HCT116 (cell line): ENCODE data around the gene POLRMT. TPM values are rescaled to one million over a fixed set of nuclear protein-coding genes. Genes with fewer than 3 reads are reported as not detected.

Experiments used
- ATAC-seq: fragments of 200-7000 bp; cut with Tn5 transposase; 2 replicates; pipeline ENCODE4 v1.9.1; 2020; ENCODE audit warnings: mild to moderate bottlenecking, moderate library complexity
- BruUV-seq: library from RNA; stranded (reverse); fragments of 400-500 nt; replicated peaks from 2 replicates; lab custom pipeline; 2021; lab: Mats Ljungman, UMichigan
- CTCF ChIA-PET: fragments of 300-600 bp; sonication (Branson Sonifier 250); formaldehyde crosslinking; loops from one replicate; lab custom pipeline; 2021; ENCODE audit warnings: antibody characterized with exemption; lab: Charles Lee
- POLR2A ChIA-PET: fragments of 300-600, 350-600 bp; sonication (Branson Sonifier 250); formaldehyde crosslinking; loops from one replicate; lab custom pipeline; 2021; ENCODE audit warnings: antibody characterized with exemption; lab: Charles Lee
- RAD21 ChIA-PET, 2 experiments: fragments of 300-600 bp; sonication (Branson Sonifier 250); formaldehyde crosslinking; loops; one replicate each; lab custom pipeline; 2023; ENCODE audit warnings: low total read pairs in 2 of 2; ENCODE audit not compliant: uncharacterized antibody in 2 of 2, unreplicated experiment in 2 of 2, low non-redundant PET in 1 of 2; lab: Charles Lee
- DNase-seq: peaks from one replicate; pipeline ENCODE4 v3.0.0-alpha.2; 2010; ENCODE audit warnings: low read depth, low spot score
- H2AFZ ChIP-seq: fragments of 200-600 bp; shearing (Covaris generic), sonication (generic); 2 replicates; pipeline ENCODE4 v1.6.1; 2017; ENCODE audit warnings: low read depth, mixed run types, mixed read lengths, antibody characterized with exemption, low read length; ENCODE audit not compliant: poor library complexity, severe bottlenecking
- H3K27ac ChIP-seq: 2 replicates; pipeline ENCODE4 v1.5.1; 2012; ENCODE audit warnings: low read depth, low read length
- H3K27me3 ChIP-seq: fragments of 200-600 bp; sonication (generic); 2 replicates; pipeline ENCODE4 v1.6.1; 2016; ENCODE audit warnings: mixed run types, low read length, mixed read lengths; ENCODE audit not compliant: insufficient read depth
- H3K36me3 ChIP-seq, 2 experiments: fragments of 200-500 bp in 1 of 2; fragments of 200-600 bp in 1 of 2; sonication (Bioruptor generic) in 1 of 2; sonication (generic) in 1 of 2; 2 replicates each; pipeline versions ENCODE4 v1.5.1 to v1.6.1; 2014 to 2016; ENCODE audit warnings: low read length in 2 of 2, inconsistent platforms in 1 of 2, mixed read lengths in 1 of 2, mixed run types in 1 of 2; ENCODE audit not compliant: insufficient read depth in 2 of 2, control insufficient read depth in 1 of 2
- H3K4me1 ChIP-seq, 2 experiments: fragments of 200-600 bp in 1 of 2; sonication (generic) in 1 of 2; 2 replicates each; pipeline versions ENCODE4 v1.5.1 to v1.6.1; 2012 to 2017; ENCODE audit warnings: low read length in 2 of 2, inconsistent platforms in 1 of 2, mild to moderate bottlenecking in 1 of 2, mixed read lengths in 1 of 2, mixed run types in 1 of 2, moderate library complexity in 1 of 2; ENCODE audit not compliant: insufficient read depth in 2 of 2, control insufficient read depth in 1 of 2
- H3K4me2 ChIP-seq: fragments of 200-600 bp; sonication (generic); 2 replicates; pipeline ENCODE4 v1.6.1; 2017; ENCODE audit warnings: mixed run types, low read length, mixed read lengths
- H3K4me3 ChIP-seq, 2 experiments: fragments of 200-600 bp in 1 of 2; sonication (generic) in 1 of 2; replicated peaks in 1 of 2; 2 replicates each; pipeline ENCODE4 v1.5.1; 2011 to 2016; ENCODE audit warnings: low read length in 2 of 2, control low read depth in 1 of 2, low read depth in 1 of 2, mild to moderate bottlenecking in 1 of 2, mixed read lengths in 1 of 2, mixed run types in 1 of 2
- H3K79me2 ChIP-seq: fragments of 200-600 bp; sonication (generic); 2 replicates; pipeline ENCODE4 v1.6.1; 2017; ENCODE audit warnings: mild to moderate bottlenecking, mixed run types, low read length, moderate library complexity, mixed read lengths; ENCODE audit not compliant: insufficient read depth
- H3K9ac ChIP-seq: fragments of 200-600 bp; sonication (generic); 2 replicates; pipeline ENCODE4 v1.6.1; 2016; ENCODE audit warnings: low read length, mixed read lengths
- H3K9me2 ChIP-seq: fragments of 200-600 bp; sonication (generic), shearing (Covaris generic); 2 replicates; pipeline ENCODE4 v1.6.1; 2017; ENCODE audit warnings: mixed run types, mild to moderate bottlenecking, moderate library complexity; ENCODE audit not compliant: insufficient read depth
- H3K9me3 ChIP-seq, 2 experiments: fragments of 200-500 bp in 1 of 2; fragments of 200-600 bp in 1 of 2; sonication (Bioruptor generic) in 1 of 2; sonication (generic) in 1 of 2; 2 replicates each; pipeline ENCODE4 v1.6.1; 2014 to 2017; ENCODE audit warnings: low read length in 2 of 2, mixed read lengths in 2 of 2, inconsistent platforms in 1 of 2, low read depth in 1 of 2, mild to moderate bottlenecking in 1 of 2, mixed run types in 1 of 2, moderate library complexity in 1 of 2; ENCODE audit not compliant: control insufficient read depth in 1 of 2, insufficient read depth in 1 of 2
- H4K20me1 ChIP-seq: fragments of 200-600 bp; sonication (generic), shearing (Covaris generic); 2 replicates; pipeline ENCODE4 v1.6.1; 2017; ENCODE audit warnings: mixed run types, mild to moderate bottlenecking, moderate library complexity; ENCODE audit not compliant: insufficient read depth
- CBX3 ChIP-seq: IDR thresholded peaks from 2 replicates; pipeline ENCODE4 v1.6.1; 2012; ENCODE audit warnings: low read depth
- CEBPB ChIP-seq: IDR thresholded peaks from 2 replicates; pipeline ENCODE4 v1.6.1; 2012; ENCODE audit warnings: low read depth
- CTCF ChIP-seq, 3 experiments: fragments of 200-600 bp in 1 of 3; sonication (generic) in 1 of 3; IDR thresholded peaks in 2 of 3; conservative IDR thresholded peaks in 1 of 3; 2 replicates each; pipeline ENCODE4 v1.5.1; 2012 to 2017; ENCODE audit warnings: low read depth in 2 of 3, low read length in 2 of 3, antibody characterized with exemption in 1 of 3, borderline replicate concordance in 1 of 3, control low read depth in 1 of 3, mild to moderate bottlenecking in 1 of 3, mixed read lengths in 1 of 3, mixed run types in 1 of 3, moderate library complexity in 1 of 3; ENCODE audit not compliant: insufficient read depth in 1 of 3
- ELF1 ChIP-seq: IDR thresholded peaks from 2 replicates; pipeline ENCODE4 v1.6.1; 2012; ENCODE audit warnings: low read depth, borderline replicate concordance
- FOSL1 ChIP-seq: IDR thresholded peaks from 2 replicates; pipeline ENCODE4 v1.6.1; 2012; ENCODE audit warnings: low read depth
- POLR2A ChIP-seq: IDR thresholded peaks from 2 replicates; pipeline ENCODE4 v1.7.0; 2011; ENCODE audit warnings: borderline replicate concordance; ENCODE audit not compliant: insufficient read depth, insufficient read length; ENCODE audit errors: extremely low read depth
- RAD21 ChIP-seq: IDR thresholded peaks from 2 replicates; pipeline ENCODE4 v1.6.1; 2012; ENCODE audit warnings: low read depth, mild to moderate bottlenecking
- REST ChIP-seq: IDR thresholded peaks from 2 replicates; pipeline ENCODE4 v1.6.1; 2012; ENCODE audit warnings: low read depth
- SP1 ChIP-seq: IDR thresholded peaks from 2 replicates; pipeline ENCODE4 v1.6.1; 2012; ENCODE audit warnings: low read depth
- ZBTB33 ChIP-seq: IDR thresholded peaks from 2 replicates; pipeline ENCODE4 v1.6.1; 2011; ENCODE audit warnings: mild to moderate bottlenecking, low read length, moderate library complexity; ENCODE audit not compliant: insufficient replicate concordance; ENCODE audit errors: extremely low read depth
- ZFX ChIP-seq: fragments of 450-650 bp; IDR thresholded peaks from 2 replicates; pipeline ENCODE4 v1.6.1; 2017
- intact Hi-C: fragments of 100-400 bp; cut with micrococcal nuclease; formaldehyde crosslinking; loops from 2 replicates; pipeline ENCODE4 v1.10.0; 2022
- total RNA-seq: library from RNA; stranded (reverse); gene quantifications from one replicate; pipeline ENCODE4 v1.2.1, GENCODE V29; 2021; ENCODE audit not compliant: unreplicated experiment

Gene POLRMT
- total RNA-seq, 1 experiment from 2014 or later, result 138 TPM

- no peak for TF ChIP-seq REST
- no peak for TF ChIP-seq FOSL1
- TF ChIP-seq CEBPB, result no peak
- TF ChIP-seq SP1, result no peak
- TF ChIP-seq POLR2A, result no peak
- TF ChIP-seq ELF1, result no peak
- TF ChIP-seq RAD21, result no peak
Observed at GRCh38 chr19:619286-620002, 13.9 kb downstream of the POLRMT start (continued).

GRCh38 chr19:618674-619285 lies 14.6 kb downstream of the POLRMT start:
- H3K9me3 ChIP-seq, result no peaks in the 10 kb centered on the region
- no peak overlapping the region for H2AFZ ChIP-seq
- ChIA-PET POLR2A (no interaction called here), CTCF (no interaction called here), RAD21 (no interaction called here)
- no peaks in the 10 kb centered on the region for H3K9me2 ChIP-seq
- H3K4me1 ChIP-seq, result peaks cover 0 to 4% of the 10 kb centered on the region in 2 experiments; a peak in 2 of 4 replicates
- no peaks in the 10 kb centered on the region for H3K27me3 ChIP-seq
- H3K79me2 ChIP-seq, result no peaks in the 10 kb centered on the region
- no peak overlapping the region for H3K4me2 ChIP-seq
- DNase-seq (no peak), ATAC-seq (no peak)
- H3K9ac ChIP-seq, result no peak overlapping the region
- H4K20me1 ChIP-seq, result no peaks in the 10 kb centered on the region
- BruUV-seq, result no TSS peak
- H3K27ac ChIP-seq, result no peak overlapping the region
- H3K4me3 ChIP-seq, result no peak overlapping the region
- H3K36me3 ChIP-seq, result peaks cover 0 to 44% of the 10 kb centered on the region in 2 experiments; a peak in 2 of 4 replicates
- intact Hi-C loops, result no loop called here
- TF ChIP-seq CBX3, result no peak
- TF ChIP-seq CTCF (IDR thresholded peaks at IDR 0.05 in 2 of 3, conservative IDR thresholded peaks at IDR 0.05 in 1 of 3; ENCODE audit: borderline replicate concordance in 1 of 3, insufficient read depth in 1 of 3, low read depth in 2 of 3, low read length in 2 of 3), result no peak
- no peak for TF ChIP-seq POLR2A
- TF ChIP-seq REST, result no peak
- no peak for TF ChIP-seq ZBTB33
- no peak for TF ChIP-seq ZFX
